HL-60 (cell line): ENCODE data around the gene HECTD4.
"Not testable (repeated sequence)": the region's sequence is repeated elsewhere in the genome, so short reads cannot be mapped to it uniquely, and the experiment has no call there.

Experiments used
- DNase-seq, 2 experiments: peaks; one replicate each; pipeline ENCODE4 v3.0.0-alpha.2; 2010 to 2020; ENCODE audit warnings: low read depth in 1 of 2, low spot score in 1 of 2
- H3K27ac ChIP-seq: fragments of 250-450 bp; sonication (Bioruptor Pico); replicated peaks from 2 replicates; pipeline ENCODE4 v1.5.1; 2020; ENCODE audit warnings: mild to moderate bottlenecking, moderate library complexity
- H3K27me3 ChIP-seq: fragments of 250-450 bp; sonication (Bioruptor Pico); 2 replicates; pipeline ENCODE4 v1.5.1; 2021; ENCODE audit warnings: mild to moderate bottlenecking, moderate library complexity; ENCODE audit not compliant: insufficient read depth, poor library complexity, severe bottlenecking
- H3K4me3 ChIP-seq: replicated peaks from 2 replicates; pipeline ENCODE4 v1.5.1; 2011; ENCODE audit warnings: mild to moderate bottlenecking, control low read depth, low read length; ENCODE audit not compliant: insufficient read depth
- GABPA ChIP-seq: IDR thresholded peaks from 2 replicates; pipeline ENCODE4 v1.6.1; 2012; ENCODE audit warnings: low read depth
- POLR2AphosphoS5 ChIP-seq: IDR thresholded peaks from 2 replicates; pipeline ENCODE4 v1.6.1; 2012; ENCODE audit warnings: low read depth
- SPI1 ChIP-seq: IDR thresholded peaks from 2 replicates; pipeline ENCODE4 v1.6.1; 2012; ENCODE audit warnings: low read depth, mild to moderate bottlenecking, borderline replicate concordance
- TF ChIP-seq, protein P1 (sequence below): IDR thresholded peaks from one replicate; pipeline ENCODE4 v1.5.1; 2011; ENCODE audit warnings: low read length, control low read depth, inconsistent platforms; ENCODE audit not compliant: insufficient read depth
- TF ChIP-seq, protein P2 (sequence below): IDR thresholded peaks from 2 replicates; pipeline ENCODE4 v1.6.1; 2012; ENCODE audit warnings: low read depth; ENCODE audit not compliant: insufficient replicate concordance

HECTD4 gene

DNA sequence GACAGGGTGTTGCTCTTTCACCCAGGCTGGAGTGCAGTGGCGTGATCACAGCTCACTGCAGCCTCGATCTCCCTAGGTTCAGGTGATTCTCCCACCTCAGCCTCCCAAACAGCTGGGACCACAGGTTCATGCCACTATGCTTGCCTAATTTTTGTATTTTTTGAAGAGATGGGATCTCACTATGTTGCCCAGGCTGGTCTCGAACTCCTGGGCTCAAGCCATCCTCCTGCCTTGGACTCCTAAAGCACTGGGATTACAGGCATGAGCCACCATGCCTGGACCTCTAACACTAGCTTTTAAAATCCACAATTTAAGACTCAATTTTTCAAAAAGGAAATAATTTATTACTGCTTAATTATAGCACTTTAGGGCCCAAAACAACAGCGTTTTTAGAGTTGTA is 149.0 kb downstream of the HECTD4 start:
- H3K27ac ChIP-seq, result no peak overlapping the region
- TF ChIP-seq GABPA (no peak), SPI1 (no peak), POLR2AphosphoS5 (no peak)
- TF ChIP-seq, protein P1, sequence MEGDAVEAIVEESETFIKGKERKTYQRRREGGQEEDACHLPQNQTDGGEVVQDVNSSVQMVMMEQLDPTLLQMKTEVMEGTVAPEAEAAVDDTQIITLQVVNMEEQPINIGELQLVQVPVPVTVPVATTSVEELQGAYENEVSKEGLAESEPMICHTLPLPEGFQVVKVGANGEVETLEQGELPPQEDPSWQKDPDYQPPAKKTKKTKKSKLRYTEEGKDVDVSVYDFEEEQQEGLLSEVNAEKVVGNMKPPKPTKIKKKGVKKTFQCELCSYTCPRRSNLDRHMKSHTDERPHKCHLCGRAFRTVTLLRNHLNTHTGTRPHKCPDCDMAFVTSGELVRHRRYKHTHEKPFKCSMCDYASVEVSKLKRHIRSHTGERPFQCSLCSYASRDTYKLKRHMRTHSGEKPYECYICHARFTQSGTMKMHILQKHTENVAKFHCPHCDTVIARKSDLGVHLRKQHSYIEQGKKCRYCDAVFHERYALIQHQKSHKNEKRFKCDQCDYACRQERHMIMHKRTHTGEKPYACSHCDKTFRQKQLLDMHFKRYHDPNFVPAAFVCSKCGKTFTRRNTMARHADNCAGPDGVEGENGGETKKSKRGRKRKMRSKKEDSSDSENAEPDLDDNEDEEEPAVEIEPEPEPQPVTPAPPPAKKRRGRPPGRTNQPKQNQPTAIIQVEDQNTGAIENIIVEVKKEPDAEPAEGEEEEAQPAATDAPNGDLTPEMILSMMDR, result no peak
- TF ChIP-seq, protein P2, sequence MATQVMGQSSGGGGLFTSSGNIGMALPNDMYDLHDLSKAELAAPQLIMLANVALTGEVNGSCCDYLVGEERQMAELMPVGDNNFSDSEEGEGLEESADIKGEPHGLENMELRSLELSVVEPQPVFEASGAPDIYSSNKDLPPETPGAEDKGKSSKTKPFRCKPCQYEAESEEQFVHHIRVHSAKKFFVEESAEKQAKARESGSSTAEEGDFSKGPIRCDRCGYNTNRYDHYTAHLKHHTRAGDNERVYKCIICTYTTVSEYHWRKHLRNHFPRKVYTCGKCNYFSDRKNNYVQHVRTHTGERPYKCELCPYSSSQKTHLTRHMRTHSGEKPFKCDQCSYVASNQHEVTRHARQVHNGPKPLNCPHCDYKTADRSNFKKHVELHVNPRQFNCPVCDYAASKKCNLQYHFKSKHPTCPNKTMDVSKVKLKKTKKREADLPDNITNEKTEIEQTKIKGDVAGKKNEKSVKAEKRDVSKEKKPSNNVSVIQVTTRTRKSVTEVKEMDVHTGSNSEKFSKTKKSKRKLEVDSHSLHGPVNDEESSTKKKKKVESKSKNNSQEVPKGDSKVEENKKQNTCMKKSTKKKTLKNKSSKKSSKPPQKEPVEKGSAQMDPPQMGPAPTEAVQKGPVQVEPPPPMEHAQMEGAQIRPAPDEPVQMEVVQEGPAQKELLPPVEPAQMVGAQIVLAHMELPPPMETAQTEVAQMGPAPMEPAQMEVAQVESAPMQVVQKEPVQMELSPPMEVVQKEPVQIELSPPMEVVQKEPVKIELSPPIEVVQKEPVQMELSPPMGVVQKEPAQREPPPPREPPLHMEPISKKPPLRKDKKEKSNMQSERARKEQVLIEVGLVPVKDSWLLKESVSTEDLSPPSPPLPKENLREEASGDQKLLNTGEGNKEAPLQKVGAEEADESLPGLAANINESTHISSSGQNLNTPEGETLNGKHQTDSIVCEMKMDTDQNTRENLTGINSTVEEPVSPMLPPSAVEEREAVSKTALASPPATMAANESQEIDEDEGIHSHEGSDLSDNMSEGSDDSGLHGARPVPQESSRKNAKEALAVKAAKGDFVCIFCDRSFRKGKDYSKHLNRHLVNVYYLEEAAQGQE, result no peak
- DNase-seq, result no peak
- H3K27me3 ChIP-seq, result no peaks in the 10 kb centered on the region
- no peak overlapping the region for H3K4me3 ChIP-seq

DNA sequence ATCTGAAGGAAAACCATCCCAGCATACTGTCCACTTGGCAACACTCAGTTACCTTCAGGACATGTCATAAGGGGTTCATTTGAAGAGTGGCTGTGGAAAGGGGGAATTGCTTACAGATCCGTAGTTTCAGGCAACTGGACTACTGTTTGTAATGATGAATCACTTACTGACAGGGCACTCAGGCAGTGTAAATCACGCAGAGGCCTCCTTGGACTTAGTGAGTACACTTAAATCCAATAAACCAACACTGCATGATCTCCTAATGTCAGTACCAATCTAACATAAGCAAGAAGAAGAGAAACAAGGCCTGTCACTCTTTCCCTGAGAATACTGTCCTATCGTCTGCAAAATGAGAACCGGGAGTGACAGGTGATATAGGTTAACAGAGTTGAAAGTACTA is 152.1 kb downstream of the HECTD4 start:
- Histone ChIP-seq H3K27me3 (no peaks in the 10 kb centered on the region), H3K4me3 (no peak overlapping the region), H3K27ac (no peak overlapping the region)
- no peak for DNase-seq
- TF ChIP-seq GABPA (no peak), SPI1 (no peak), POLR2AphosphoS5 (no peak)
- TF ChIP-seq, protein P2, result no peak
- TF ChIP-seq, protein P1, result no peak

DNA sequence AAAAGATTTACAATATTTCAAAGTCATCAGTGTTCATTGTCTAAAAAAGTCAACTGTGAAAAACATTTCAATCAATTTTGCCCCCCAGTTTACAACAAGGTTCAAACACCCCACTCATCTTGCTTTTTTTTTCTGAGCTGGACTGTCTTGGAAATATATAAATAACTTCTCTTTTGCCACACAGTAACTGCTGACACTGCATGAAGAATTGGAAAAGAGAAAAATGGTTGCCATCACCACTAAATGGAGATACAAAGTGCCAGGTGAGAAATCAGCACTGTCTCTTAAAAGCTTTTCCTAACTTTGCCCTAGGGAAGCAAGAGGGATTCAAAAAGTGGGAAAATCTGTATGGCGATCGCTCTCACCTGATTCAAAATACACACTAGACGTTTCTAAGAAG is 155.5 kb downstream of the HECTD4 start:
- H3K27me3 ChIP-seq, result no peaks in the 10 kb centered on the region
- TF ChIP-seq, protein P1, result no peak
- no peak overlapping the region for H3K27ac ChIP-seq
- no peak for DNase-seq
- H3K4me3 ChIP-seq, result no peak overlapping the region

DNA sequence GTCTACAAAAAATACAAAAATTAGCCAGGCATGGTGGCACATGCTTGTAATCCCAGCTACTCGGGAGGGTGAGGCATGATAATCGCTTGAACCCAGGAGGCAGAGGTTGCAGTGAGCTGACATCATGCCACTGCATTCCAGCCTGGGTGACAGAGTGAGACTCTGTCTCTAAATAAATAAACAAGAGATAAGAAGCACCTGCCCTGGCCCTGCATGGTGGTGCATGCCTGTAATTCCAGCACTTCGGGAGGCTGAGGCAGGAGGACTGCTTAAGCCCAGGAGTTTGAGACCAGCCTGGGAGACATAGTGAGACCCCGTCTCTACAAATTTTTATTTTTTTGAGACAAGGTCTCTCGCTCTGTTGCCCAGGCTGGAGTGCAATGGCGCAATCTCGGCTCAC is 161.6 kb downstream of the HECTD4 start:
- not testable (repeated sequence) for H3K27ac ChIP-seq, DNase-seq, H3K4me3 ChIP-seq, H3K27me3 ChIP-seq
